Central memory CD8-positive, alpha-beta T cell (primary cell): ENCODE data around the gene PCDHGC3.

Source experiments
- ATAC-seq: fragments of 150-1000 bp; cut with Tn5 transposase; replicated peaks from 2 replicates; pipeline ENCODE4 v1.10.0; 2022; ENCODE audit warnings: mild to moderate bottlenecking, moderate FRiP score, moderate number of reproducible peaks; ENCODE audit not compliant: poor library complexity, severe bottlenecking; ENCODE audit errors: extremely low read depth
- DNase-seq, 2 donors: peaks; one replicate each; pipeline ENCODE4 v3.0.0; 2021; ENCODE audit warnings: low spot score in 2 of 2
- H3K27ac Mint-ChIP-seq: one replicate; pipeline ENCODE4 v1.8.0; 2022; ENCODE audit warnings: low read depth, mild to moderate bottlenecking, moderate library complexity, mixed read lengths
- H3K27me3 Mint-ChIP-seq: one replicate; pipeline ENCODE4 v1.8.0; 2022; ENCODE audit warnings: mixed read lengths
- H3K36me3 Mint-ChIP-seq: one replicate; pipeline ENCODE4 v1.8.0; 2022; ENCODE audit warnings: mild to moderate bottlenecking, moderate library complexity, mixed read lengths; ENCODE audit not compliant: insufficient read depth
- H3K4me1 Mint-ChIP-seq: one replicate; pipeline ENCODE4 v1.8.0; 2022; ENCODE audit warnings: mixed read lengths
- H3K4me3 Mint-ChIP-seq: one replicate; pipeline ENCODE4 v1.8.0; 2022; ENCODE audit warnings: mild to moderate bottlenecking, moderate library complexity, mixed read lengths
- H3K9me3 Mint-ChIP-seq: one replicate; pipeline ENCODE4 v1.8.0; 2022; ENCODE audit warnings: mixed read lengths

PCDHGC3 gene

GRCh38 chr5:141503681-141504080, 27.9 kb downstream of the PCDHGC3 start:
- ATAC-seq (no peak), DNase-seq (no peak)
- H3K4me1 Mint-ChIP-seq: no peaks in the 10 kb centered on the region
- H3K36me3 Mint-ChIP-seq: peaks cover 6% of the 10 kb centered on the region
- no peaks in the 10 kb centered on the region for H3K9me3 Mint-ChIP-seq
- H3K27ac Mint-ChIP-seq: no peak overlapping the region
- peaks cover 24% of the 10 kb centered on the region for H3K27me3 Mint-ChIP-seq
- no peak overlapping the region for H3K4me3 Mint-ChIP-seq

- no peak overlapping the region for H3K27ac Mint-ChIP-seq
- H3K4me3 Mint-ChIP-seq: no peak overlapping the region
- H3K36me3 Mint-ChIP-seq: peaks cover 9% of the 10 kb centered on the region
- ATAC-seq: no peak
- no peaks in the 10 kb centered on the region for H3K9me3 Mint-ChIP-seq
- H3K27me3 Mint-ChIP-seq: peaks cover 23% of the 10 kb centered on the region
- DNase-seq: no peak
- no peaks in the 10 kb centered on the region for H3K4me1 Mint-ChIP-seq
These were observed 28.4 kb downstream of the PCDHGC3 start for GRCh38 chr5:141504216-141504615.

GRCh38 chr5:141506381-141507155, 30.8 kb downstream of the PCDHGC3 start:
- Mint-ChIP-seq H3K4me3 (no peak overlapping the region), H3K27ac (no peak overlapping the region), H3K36me3 (peaks cover 11% of the 10 kb centered on the region), H3K9me3 (no peaks in the 10 kb centered on the region), H3K27me3 (peaks cover 19% of the 10 kb centered on the region), H3K4me1 (no peaks in the 10 kb centered on the region)
- ATAC-seq: no peak
- no peak for DNase-seq

- Mint-ChIP-seq H3K9me3 (no peaks in the 10 kb centered on the region), H3K27ac (no peak overlapping the region), H3K27me3 (peaks cover 12% of the 10 kb centered on the region), H3K4me3 (no peak overlapping the region), H3K4me1 (peaks cover 3% of the 10 kb centered on the region), H3K36me3 (peaks cover 14% of the 10 kb centered on the region)
- no peak for DNase-seq
- ATAC-seq: no peak
These were observed 31.8 kb downstream of the PCDHGC3 start for GRCh38 chr5:141507387-141508091.

- Mint-ChIP-seq H3K27ac (no peak overlapping the region), H3K4me3 (no peak overlapping the region), H3K27me3 (peaks cover 12% of the 10 kb centered on the region), H3K36me3 (peaks cover 19% of the 10 kb centered on the region), H3K9me3 (no peaks in the 10 kb centered on the region), H3K4me1 (peaks cover 10% of the 10 kb centered on the region)
- no peak for DNase-seq
- no peak for ATAC-seq
These were observed 32.7 kb downstream of the PCDHGC3 start for GRCh38 chr5:141508440-141508797.

GRCh38 chr5:141508798-141509611, 33.2 kb downstream of the PCDHGC3 start:
- DNase-seq: no peak
- ATAC-seq: no peak
- Mint-ChIP-seq H3K9me3 (no peaks in the 10 kb centered on the region), H3K4me1 (peaks cover 15% of the 10 kb centered on the region), H3K4me3 (no peak overlapping the region), H3K36me3 (peaks cover 24% of the 10 kb centered on the region), H3K27ac (peak overlapping the region; percentile 70), H3K27me3 (peaks cover 12% of the 10 kb centered on the region)

GRCh38 chr5:141510160-141510559, 34.4 kb downstream of the PCDHGC3 start:
- DNase-seq (no peak), ATAC-seq (no peak)
- Mint-ChIP-seq H3K4me1 (peaks cover 21% of the 10 kb centered on the region), H3K27ac (peak overlapping the region; percentile 70), H3K36me3 (peaks cover 25% of the 10 kb centered on the region), H3K27me3 (peaks cover under 1% of the 10 kb centered on the region), H3K9me3 (no peaks in the 10 kb centered on the region), H3K4me3 (no peak overlapping the region)

- DNase-seq (no peak), ATAC-seq (no peak)
- Mint-ChIP-seq H3K4me3 (no peak overlapping the region), H3K4me1 (peaks cover 21% of the 10 kb centered on the region), H3K36me3 (peaks cover 28% of the 10 kb centered on the region), H3K27ac (no peak overlapping the region), H3K27me3 (no peaks in the 10 kb centered on the region), H3K9me3 (no peaks in the 10 kb centered on the region)
These were observed 35.3 kb downstream of the PCDHGC3 start for GRCh38 chr5:141510850-141511601.

GRCh38 chr5:141511771-141512325, 36.1 kb downstream of the PCDHGC3 start:
- H3K27me3 Mint-ChIP-seq: no peaks in the 10 kb centered on the region
- peak overlapping the region; percentile 12 for H3K27ac Mint-ChIP-seq
- DNase-seq: no peak
- no peak for ATAC-seq
- peaks cover 36% of the 10 kb centered on the region for H3K36me3 Mint-ChIP-seq
- peak overlapping the region; percentile 69 for H3K4me3 Mint-ChIP-seq
- no peaks in the 10 kb centered on the region for H3K9me3 Mint-ChIP-seq
- H3K4me1 Mint-ChIP-seq: peaks cover 21% of the 10 kb centered on the region

GRCh38 chr5:141512390-141512910, 36.7 kb downstream of the PCDHGC3 start:
- Mint-ChIP-seq H3K36me3 (peaks cover 39% of the 10 kb centered on the region), H3K27me3 (no peaks in the 10 kb centered on the region), H3K9me3 (no peaks in the 10 kb centered on the region), H3K27ac (peak overlapping the region; percentile 12), H3K4me1 (peaks cover 21% of the 10 kb centered on the region), H3K4me3 (peak overlapping the region; percentile 69)
- ATAC-seq: peak; percentile 53
- peak; percentile 66 to 80 for DNase-seq

GRCh38 chr5:141512911-141513626, 37.3 kb downstream of the PCDHGC3 start:
- no peaks in the 10 kb centered on the region for H3K9me3 Mint-ChIP-seq
- H3K27ac Mint-ChIP-seq: peak overlapping the region; percentile 12
- H3K4me1 Mint-ChIP-seq: peaks cover 21% of the 10 kb centered on the region
- H3K27me3 Mint-ChIP-seq: no peaks in the 10 kb centered on the region
- DNase-seq: no peak
- H3K4me3 Mint-ChIP-seq: peak overlapping the region; percentile 69
- peak; percentile 25 for ATAC-seq
- peaks cover 45% of the 10 kb centered on the region for H3K36me3 Mint-ChIP-seq
